GM18498 (cell line): ENCODE measurements around the gene TTC39C.
"Not testable (repeated sequence)": the region's sequence is repeated elsewhere in the genome, so short reads cannot be mapped to it uniquely, and the experiment has no call there.

Experiments
- ATAC-seq: cut with Tn5 transposase; IDR thresholded peaks from one replicate; pipeline ENCODE4 v1.9.1; 2021; ENCODE audit warnings: mild to moderate bottlenecking, moderate library complexity; ENCODE audit not compliant: unreplicated experiment

Gene TTC39C

GRCh38 chr18:24118750-24119577 lies 104.4 kb downstream of the TTC39C start:
- ATAC-seq, result peak; percentile 78

- no peak for ATAC-seq
Observed at GRCh38 chr18:24120676-24121075, 106.1 kb downstream of the TTC39C start.

GRCh38 chr18:24121625-24122024 lies 107.1 kb downstream of the TTC39C start:
- ATAC-seq, result no peak

- no peak for ATAC-seq
Observed at GRCh38 chr18:24126155-24126961, 111.8 kb downstream of the TTC39C start.

- no peak for ATAC-seq
Observed at GRCh38 chr18:24127735-24128134, 113.2 kb downstream of the TTC39C start.

- no peak for ATAC-seq
Observed at GRCh38 chr18:24128700-24129099, 114.1 kb downstream of the TTC39C start.

GRCh38 chr18:24130494-24130893 lies 115.9 kb downstream of the TTC39C start:
- ATAC-seq, result no peak

- no peak for ATAC-seq
Observed at GRCh38 chr18:24136967-24137373, 122.4 kb downstream of the TTC39C start.

GRCh38 chr18:24138409-24138788 lies 123.8 kb downstream of the TTC39C start:
- no peak for ATAC-seq

- peak; percentile 94 for ATAC-seq
Observed at GRCh38 chr18:24138789-24139616, 124.4 kb downstream of the TTC39C start, which contains the start of gene CABYR. TSS of gene CABYR (plus strand) at chr18:24139062. CDS start at chr18:24143115, 4,053 bp downstream.

- no peak for ATAC-seq
Observed at GRCh38 chr18:24140697-24141096, 126.1 kb downstream of the TTC39C start.

- ATAC-seq, result no peak
Observed at GRCh38 chr18:24142376-24142775, 127.8 kb downstream of the TTC39C start.

GRCh38 chr18:24149591-24149990 lies 135.0 kb downstream of the TTC39C start:
- not testable (repeated sequence) for ATAC-seq

- ATAC-seq, result no peak
Observed at GRCh38 chr18:24153397-24153796, 138.8 kb downstream of the TTC39C start.

GRCh38 chr18:24157855-24158254 lies 143.3 kb downstream of the TTC39C start:
- no peak for ATAC-seq

GRCh38 chr18:24160086-24160485 lies 145.5 kb downstream of the TTC39C start:
- no peak for ATAC-seq

GRCh38 chr18:24161304-24161703 lies 146.8 kb downstream of the TTC39C start:
- ATAC-seq, result no peak

GRCh38 chr18:24168496-24168895 lies 153.9 kb downstream of the TTC39C start:
- ATAC-seq, result no peak

GRCh38 chr18:24170360-24170759 lies 155.8 kb downstream of the TTC39C start:
- no peak for ATAC-seq

- ATAC-seq, result no peak
Observed at GRCh38 chr18:24173997-24174396, 159.4 kb downstream of the TTC39C start.
